Measurements from ENCODE around the gene POLR2B. TPM values are rescaled to one million over a fixed set of nuclear protein-coding genes. Genes with fewer than 3 reads are reported as not detected.
A peak's percentile ranks its signal among the peaks of the same experiment; 100 is the strongest.

Gene POLR2B
- total RNA-seq, 2 experiments from 2014 or later = 114 to 123 TPM

GRCh38 chr4:56990109-56990905 lies 11.6 kb downstream of the POLR2B start:
- Mint-ChIP-seq H3K27me3 (no peaks in the 10 kb centered on the region), H3K36me3 (peaks cover 58% of the 10 kb centered on the region), H3K4me3 (no peak overlapping the region), H3K27ac (peak overlapping the region; percentile 7), H3K9me3 (no peaks in the 10 kb centered on the region), H3K4me1 (ENCODE audit: low read depth) (peaks cover 27% of the 10 kb centered on the region)
- intact Hi-C loops (cut with micrococcal nuclease) = no loop called here
- DNase-seq = no peak
- POLR2A ChIA-PET = interaction anchor here (0.5 to 3.0 kb wide), 2 partner anchors 11 to 13 kb away, joined by 3 to 11 read pairs; partner anchors contain the start of genes NOA1 and POLR2B
- CTCF ChIA-PET = no interaction called here

GRCh38 chr4:56995525-56995924 lies 16.8 kb downstream of the POLR2B start:
- ChIA-PET POLR2A (no interaction called here), CTCF (no interaction called here)
- Mint-ChIP-seq H3K27ac (no peak overlapping the region), H3K9me3 (no peaks in the 10 kb centered on the region), H3K4me3 (no peak overlapping the region), H3K36me3 (peaks cover 53% of the 10 kb centered on the region), H3K4me1 (ENCODE audit: low read depth) (peaks cover 16% of the 10 kb centered on the region), H3K27me3 (no peaks in the 10 kb centered on the region)
- intact Hi-C loops (cut with micrococcal nuclease) = no loop called here
- no peak for DNase-seq

GRCh38 chr4:56999751-57000150 lies 21.1 kb downstream of the POLR2B start:
- no peaks in the 10 kb centered on the region for H3K9me3 Mint-ChIP-seq
- POLR2A ChIA-PET = interaction anchor here (0.5 to 0.6 kb wide), 2 partner anchors 22 to 46 kb away, joined by 3 to 7 read pairs; no protein-coding TSS in a partner anchor
- peaks cover 8% of the 10 kb centered on the region for H3K4me1 Mint-ChIP-seq (ENCODE audit: low read depth)
- intact Hi-C loops (cut with micrococcal nuclease) = no loop called here
- peaks cover 43% of the 10 kb centered on the region for H3K36me3 Mint-ChIP-seq
- no peaks in the 10 kb centered on the region for H3K27me3 Mint-ChIP-seq
- CTCF ChIA-PET = no interaction called here
- DNase-seq = no peak
- H3K4me3 Mint-ChIP-seq = no peak overlapping the region
- H3K27ac Mint-ChIP-seq = no peak overlapping the region

DNA sequence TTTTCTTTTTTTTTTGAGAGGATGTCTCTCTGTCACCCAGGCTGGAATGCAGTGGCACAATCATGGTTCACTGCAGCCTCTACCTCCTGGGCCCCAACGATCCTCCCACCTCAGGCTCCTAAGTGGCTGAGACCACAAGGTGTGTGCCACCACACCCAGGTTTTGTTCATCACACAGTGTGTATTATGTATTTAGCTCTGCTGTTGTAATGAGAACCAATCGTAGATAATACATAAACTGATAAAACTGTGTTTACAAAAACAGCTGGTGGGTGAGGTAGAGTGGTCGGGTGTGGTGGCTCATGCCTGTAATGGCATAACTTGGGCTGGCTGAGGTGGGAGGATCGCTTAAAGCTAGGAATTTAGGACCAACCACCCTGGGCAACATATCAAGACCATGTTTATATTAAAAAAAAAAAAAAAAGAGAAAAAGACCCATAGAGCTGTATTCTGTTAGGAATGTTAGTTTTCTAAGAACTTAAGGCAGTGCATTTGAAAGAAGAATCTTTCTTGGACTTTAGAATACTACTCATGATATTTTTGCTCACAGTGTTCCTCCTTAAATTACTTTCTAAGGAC lies 34.9 kb downstream of the POLR2B start:
- DNase-seq = no peak
- no peak overlapping the region for H3K4me3 Mint-ChIP-seq
- ChIA-PET POLR2A (no interaction called here), CTCF (no interaction called here)
- H3K36me3 Mint-ChIP-seq = peaks cover 52% of the 10 kb centered on the region
- H3K27ac Mint-ChIP-seq = peak overlapping the region; percentile 44
- H3K4me1 Mint-ChIP-seq (ENCODE audit: low read depth) = no peaks in the 10 kb centered on the region
- intact Hi-C loops (cut with micrococcal nuclease) = no loop called here
- H3K27me3 Mint-ChIP-seq = no peaks in the 10 kb centered on the region
- H3K9me3 Mint-ChIP-seq = no peaks in the 10 kb centered on the region

DNA sequence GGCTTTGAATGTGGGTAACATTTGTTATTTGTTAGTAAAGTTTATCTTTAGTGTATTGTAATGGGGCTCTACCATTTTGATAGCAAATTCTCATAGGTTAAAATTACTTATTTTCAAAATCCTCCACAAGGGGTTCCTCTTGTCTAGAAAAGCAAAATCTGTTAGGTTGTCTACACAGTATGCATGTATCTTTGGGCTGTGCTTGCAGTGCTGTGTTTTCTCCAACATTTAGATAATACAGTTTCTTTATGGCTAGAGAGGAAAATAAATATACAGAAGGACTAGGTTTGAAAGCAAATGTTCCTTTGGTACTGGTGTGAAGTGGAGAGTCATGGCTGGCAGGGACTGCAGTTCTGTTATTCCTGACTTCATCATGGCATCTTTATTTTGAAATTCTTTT lies 40.3 kb downstream of the POLR2B start:
- H3K36me3 Mint-ChIP-seq = peaks cover 61% of the 10 kb centered on the region

GRCh38 chr4:57020467-57021101 lies 41.9 kb downstream of the POLR2B start:
- no peak for DNase-seq
- H3K9me3 Mint-ChIP-seq = no peaks in the 10 kb centered on the region
- H3K36me3 Mint-ChIP-seq = peaks cover 68% of the 10 kb centered on the region
- intact Hi-C loops (cut with micrococcal nuclease) = no loop called here
- H3K4me1 Mint-ChIP-seq (ENCODE audit: low read depth) = peaks cover 4% of the 10 kb centered on the region
- H3K27me3 Mint-ChIP-seq = no peaks in the 10 kb centered on the region
- peak overlapping the region; percentile 8 for H3K27ac Mint-ChIP-seq
- H3K4me3 Mint-ChIP-seq = no peak overlapping the region
- POLR2A ChIA-PET = no interaction called here
- CTCF ChIA-PET = no interaction called here

More for the DNA sequence above, 40.3 kb downstream of the POLR2B start:
- Mint-ChIP-seq H3K9me3 (no peaks in the 10 kb centered on the region), H3K4me1 (ENCODE audit: low read depth) (peaks cover 4% of the 10 kb centered on the region), H3K27me3 (no peaks in the 10 kb centered on the region), H3K4me3 (no peak overlapping the region), H3K27ac (peak overlapping the region; percentile 9)
- POLR2A ChIA-PET = no interaction called here
- DNase-seq = no peak
- CTCF ChIA-PET = no interaction called here
- intact Hi-C loops (cut with micrococcal nuclease) = no loop called here

DNA sequence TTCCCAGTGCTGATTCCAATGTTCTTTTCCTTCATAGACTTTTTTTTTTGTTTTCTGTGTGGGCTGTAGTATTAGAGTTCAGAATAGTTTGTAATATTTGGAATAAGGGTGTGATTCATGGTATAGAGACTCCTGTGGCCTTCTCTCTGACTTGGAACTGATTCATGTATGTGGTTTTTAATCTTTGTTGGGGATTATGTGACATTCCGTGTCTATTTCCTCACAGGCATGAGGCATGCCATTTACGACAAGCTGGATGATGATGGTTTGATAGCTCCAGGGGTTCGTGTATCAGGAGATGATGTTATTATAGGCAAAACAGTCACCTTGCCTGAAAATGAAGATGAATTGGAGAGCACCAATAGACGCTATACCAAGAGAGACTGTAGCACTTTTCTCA lies 44.4 kb downstream of the POLR2B start:
- Mint-ChIP-seq H3K27ac (no peak overlapping the region), H3K36me3 (peaks cover 63% of the 10 kb centered on the region), H3K9me3 (no peaks in the 10 kb centered on the region), H3K4me3 (no peak overlapping the region), H3K27me3 (no peaks in the 10 kb centered on the region), H3K4me1 (ENCODE audit: low read depth) (peaks cover 4% of the 10 kb centered on the region)
- CTCF ChIA-PET = no interaction called here
- DNase-seq = no peak
- POLR2A ChIA-PET = no interaction called here
- intact Hi-C loops (cut with micrococcal nuclease) = no loop called here

GRCh38 chr4:57034520-57034919 lies 55.8 kb downstream of the POLR2B start:
- Mint-ChIP-seq H3K27ac (no peak overlapping the region), H3K4me3 (no peak overlapping the region), H3K9me3 (no peaks in the 10 kb centered on the region), H3K36me3 (peaks cover 18% of the 10 kb centered on the region), H3K4me1 (ENCODE audit: low read depth) (no peaks in the 10 kb centered on the region), H3K27me3 (peaks cover 4% of the 10 kb centered on the region)
- POLR2A ChIA-PET = no interaction called here
- no peak for DNase-seq
- CTCF ChIA-PET = interaction anchor here (1.3 kb wide), 1 partner anchor 129 kb away, joined by 6 read pairs; no protein-coding TSS in a partner anchor
- intact Hi-C loops (cut with micrococcal nuclease) = no loop called here

GRCh38 chr4:57037982-57038604 lies 59.4 kb downstream of the POLR2B start:
- ChIA-PET CTCF (no interaction called here), POLR2A (no interaction called here)
- peaks cover 3% of the 10 kb centered on the region for H3K36me3 Mint-ChIP-seq
- no peaks in the 10 kb centered on the region for H3K9me3 Mint-ChIP-seq
- no peak overlapping the region for H3K27ac Mint-ChIP-seq
- H3K4me1 Mint-ChIP-seq (ENCODE audit: low read depth) = no peaks in the 10 kb centered on the region
- intact Hi-C loops (cut with micrococcal nuclease) = no loop called here
- H3K4me3 Mint-ChIP-seq = no peak overlapping the region
- peaks cover 8% of the 10 kb centered on the region for H3K27me3 Mint-ChIP-seq
- DNase-seq = peak; percentile 13

GRCh38 chr4:57039345-57039744 lies 60.6 kb downstream of the POLR2B start:
- no peak overlapping the region for H3K27ac Mint-ChIP-seq
- intact Hi-C loops (cut with micrococcal nuclease) = no loop called here

GRCh38 chr4:57040510-57040909 lies 61.8 kb downstream of the POLR2B start:
- no peak overlapping the region for H3K27ac Mint-ChIP-seq
- peaks cover 8% of the 10 kb centered on the region for H3K27me3 Mint-ChIP-seq
- no peaks in the 10 kb centered on the region for H3K9me3 Mint-ChIP-seq
- POLR2A ChIA-PET = no interaction called here
- intact Hi-C loops (cut with micrococcal nuclease) = no loop called here
- no peaks in the 10 kb centered on the region for H3K36me3 Mint-ChIP-seq
- no peak overlapping the region for H3K4me3 Mint-ChIP-seq
- no peaks in the 10 kb centered on the region for H3K4me1 Mint-ChIP-seq (ENCODE audit: low read depth)
- DNase-seq = no peak
- CTCF ChIA-PET = no interaction called here

More at GRCh38 chr4:57039345-57039744, 60.6 kb downstream of the POLR2B start:
- DNase-seq = no peak
- no peaks in the 10 kb centered on the region for H3K4me1 Mint-ChIP-seq (ENCODE audit: low read depth)
- no peak overlapping the region for H3K4me3 Mint-ChIP-seq
- ChIA-PET CTCF (no interaction called here), POLR2A (no interaction called here)
- no peaks in the 10 kb centered on the region for H3K36me3 Mint-ChIP-seq
- peaks cover 8% of the 10 kb centered on the region for H3K27me3 Mint-ChIP-seq
- H3K9me3 Mint-ChIP-seq = no peaks in the 10 kb centered on the region

- ChIA-PET CTCF (no interaction called here), POLR2A (no interaction called here)
- Mint-ChIP-seq H3K4me3 (no peak overlapping the region), H3K27me3 (peaks cover 7% of the 10 kb centered on the region), H3K27ac (no peak overlapping the region), H3K9me3 (no peaks in the 10 kb centered on the region), H3K36me3 (no peaks in the 10 kb centered on the region), H3K4me1 (ENCODE audit: low read depth) (no peaks in the 10 kb centered on the region)
- intact Hi-C loops (cut with micrococcal nuclease) = no loop called here
- no peak for DNase-seq
Observed at GRCh38 chr4:57041020-57041419, 62.3 kb downstream of the POLR2B start.

Data from activated CD4-positive, alpha-beta memory T cell treated with anti-CD3 and anti-CD28 coated beads for 36 hours (primary cell).